Gastroesophageal sphincter (tissue), 3 donors: ENCODE measurements around the gene USP28.

Experiments
- POLR2A ChIP-seq, 2 donors: fragments of 450-650 bp; IDR thresholded peaks; one replicate each; pipeline ENCODE4 v1.6.1; 2017; ENCODE audit warnings: antibody characterized with exemption in 2 of 2, mild to moderate bottlenecking in 2 of 2, moderate library complexity in 1 of 2
- POLR2AphosphoS5 ChIP-seq: sonication (generic); formaldehyde crosslinking; IDR thresholded peaks from one replicate; pipeline ENCODE4 v1.6.1; 2017; ENCODE audit warnings: antibody characterized with exemption
- TF ChIP-seq, protein P1 (sequence below), 4 experiments: fragments of 200-600 bp in 2 of 4; fragments of 450-650 bp in 2 of 4; sonication (generic) in 1 of 4; IDR thresholded peaks; one replicate each; pipeline ENCODE4 v1.5.1; 2017 to 2019; ENCODE audit warnings: antibody characterized with exemption in 4 of 4, mild to moderate bottlenecking in 2 of 4, moderate library complexity in 2 of 4

GRCh38 chr11:113773092-113773415 is 102.3 kb downstream of the USP28 start:
- TF ChIP-seq POLR2AphosphoS5: no peak
- TF ChIP-seq, protein P1, sequence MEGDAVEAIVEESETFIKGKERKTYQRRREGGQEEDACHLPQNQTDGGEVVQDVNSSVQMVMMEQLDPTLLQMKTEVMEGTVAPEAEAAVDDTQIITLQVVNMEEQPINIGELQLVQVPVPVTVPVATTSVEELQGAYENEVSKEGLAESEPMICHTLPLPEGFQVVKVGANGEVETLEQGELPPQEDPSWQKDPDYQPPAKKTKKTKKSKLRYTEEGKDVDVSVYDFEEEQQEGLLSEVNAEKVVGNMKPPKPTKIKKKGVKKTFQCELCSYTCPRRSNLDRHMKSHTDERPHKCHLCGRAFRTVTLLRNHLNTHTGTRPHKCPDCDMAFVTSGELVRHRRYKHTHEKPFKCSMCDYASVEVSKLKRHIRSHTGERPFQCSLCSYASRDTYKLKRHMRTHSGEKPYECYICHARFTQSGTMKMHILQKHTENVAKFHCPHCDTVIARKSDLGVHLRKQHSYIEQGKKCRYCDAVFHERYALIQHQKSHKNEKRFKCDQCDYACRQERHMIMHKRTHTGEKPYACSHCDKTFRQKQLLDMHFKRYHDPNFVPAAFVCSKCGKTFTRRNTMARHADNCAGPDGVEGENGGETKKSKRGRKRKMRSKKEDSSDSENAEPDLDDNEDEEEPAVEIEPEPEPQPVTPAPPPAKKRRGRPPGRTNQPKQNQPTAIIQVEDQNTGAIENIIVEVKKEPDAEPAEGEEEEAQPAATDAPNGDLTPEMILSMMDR (IDR thresholded peaks at IDR 0.05): no peak
- no peak for TF ChIP-seq POLR2A (IDR thresholded peaks at IDR 0.05)
